Activated gamma-delta T cell (primary cell): ENCODE data around the gene IL26.
"Not testable (repeated sequence)": the region's sequence is repeated elsewhere in the genome, so short reads cannot be mapped to it uniquely, and the experiment has no call there.

Experiments used
- DNase-seq: peaks from one replicate; lab custom pipeline; 2025; lab: John Stamatoyannopoulos, UW

The IL26 gene

GRCh38 chr12:68199127-68199526 lies 26.5 kb downstream of the IL26 start:
- DNase-seq, result no peak

- DNase-seq, result no peak
Observed at GRCh38 chr12:68198507-68199086, 27.0 kb downstream of the IL26 start.

GRCh38 chr12:68190301-68190700 lies 35.3 kb downstream of the IL26 start:
- DNase-seq, result no peak

- no peak for DNase-seq
Observed at GRCh38 chr12:68189821-68190242, 35.8 kb downstream of the IL26 start.

GRCh38 chr12:68185598-68185997 lies 40.0 kb downstream of the IL26 start:
- no peak for DNase-seq

GRCh38 chr12:68180792-68181744 lies 44.5 kb downstream of the IL26 start:
- no peak for DNase-seq

GRCh38 chr12:68178774-68179439 lies 46.7 kb downstream of the IL26 start:
- DNase-seq, result no peak

- DNase-seq, result no peak
Observed at GRCh38 chr12:68178184-68178583, 47.4 kb downstream of the IL26 start.

- DNase-seq, result no peak
Observed at GRCh38 chr12:68177562-68177961, 48.0 kb downstream of the IL26 start.

- no peak for DNase-seq
Observed at GRCh38 chr12:68176257-68176656, 49.4 kb downstream of the IL26 start.

- DNase-seq, result no peak
Observed at GRCh38 chr12:68175557-68176061, 50.0 kb downstream of the IL26 start.

- DNase-seq, result not testable (repeated sequence)
Observed at GRCh38 chr12:68174761-68175160, 50.8 kb downstream of the IL26 start.

GRCh38 chr12:68173792-68174191 lies 51.8 kb downstream of the IL26 start:
- no peak for DNase-seq

GRCh38 chr12:68170726-68171125 lies 54.9 kb downstream of the IL26 start:
- DNase-seq, result no peak

- no peak for DNase-seq
Observed at GRCh38 chr12:68169213-68169889, 56.3 kb downstream of the IL26 start.

- no peak for DNase-seq
Observed at GRCh38 chr12:68166317-68166831, 59.2 kb downstream of the IL26 start.

GRCh38 chr12:68163560-68164081 lies 62.0 kb downstream of the IL26 start:
- no peak for DNase-seq

- no peak for DNase-seq
Observed at GRCh38 chr12:68162374-68162773, 63.2 kb downstream of the IL26 start.

GRCh38 chr12:68159681-68160304 lies 65.8 kb downstream of the IL26 start, which contains the start of gene IFNG:
TSS of gene IFNG (minus strand) at chr12:68159740. CDS start at chr12:68159615, 125 bp downstream.
- no peak for DNase-seq

- DNase-seq, result no peak
Observed at GRCh38 chr12:68158432-68158831, 67.2 kb downstream of the IL26 start.

- DNase-seq, result no peak
Observed at GRCh38 chr12:68157380-68157779, 68.2 kb downstream of the IL26 start.
